ENCODE data around the gene FXYD5. TPM values are rescaled to one million over a fixed set of nuclear protein-coding genes. Genes with fewer than 3 reads are reported as not detected.

FXYD5 gene
- total and polyA plus RNA-seq, 2 donors (not counting 1 experiment from before 2014, with no cell fraction given) = 310 to 390 TPM

GRCh38 chr19:35140207-35140961 is 14.2 kb upstream of the FXYD5 start:
- peak; percentile 23 for DNase-seq
- peak overlapping the region; percentile 96 for H3K4me2 ChIP-seq (replicated peaks; ENCODE audit: low read depth, low read length, poor library complexity, severe bottlenecking)

More at GRCh38 chr19:35140207-35140961, 14.2 kb upstream of the FXYD5 start:
- H3K4me1 ChIP-seq (ENCODE audit: control insufficient read depth in 2 of 2, insufficient read depth in 2 of 2, low read length in 2 of 2) = peaks cover 25 to 59% of the 10 kb centered on the region in 2 donors
- H3K36me3 ChIP-seq (replicated peaks in 1 of 2; ENCODE audit: control extremely low read depth in 1 of 2, control insufficient read depth in 1 of 2, extremely low read depth in 1 of 2, insufficient read depth in 2 of 2, low read length in 1 of 2) = no peaks in the 10 kb centered on the region
- no peaks in the 10 kb centered on the region for H3K9me3 Mint-ChIP-seq (ENCODE audit: insufficient read depth)
- CTCF ChIA-PET = interaction anchor here (0.9 to 7.0 kb wide), 11 partner anchors 12 to 77 kb away, joined by 4 to 77 read pairs (median 7); partner anchors contain the start of gene FXYD5
- H3K27ac Mint-ChIP-seq = no peak overlapping the region
- no peak for TF ChIP-seq EZH2 (IDR thresholded peaks at IDR 0.05; ENCODE audit: borderline replicate concordance, insufficient read depth, low read depth, low read length, poor library complexity, severe bottlenecking)
- TF ChIP-seq, protein P1, sequence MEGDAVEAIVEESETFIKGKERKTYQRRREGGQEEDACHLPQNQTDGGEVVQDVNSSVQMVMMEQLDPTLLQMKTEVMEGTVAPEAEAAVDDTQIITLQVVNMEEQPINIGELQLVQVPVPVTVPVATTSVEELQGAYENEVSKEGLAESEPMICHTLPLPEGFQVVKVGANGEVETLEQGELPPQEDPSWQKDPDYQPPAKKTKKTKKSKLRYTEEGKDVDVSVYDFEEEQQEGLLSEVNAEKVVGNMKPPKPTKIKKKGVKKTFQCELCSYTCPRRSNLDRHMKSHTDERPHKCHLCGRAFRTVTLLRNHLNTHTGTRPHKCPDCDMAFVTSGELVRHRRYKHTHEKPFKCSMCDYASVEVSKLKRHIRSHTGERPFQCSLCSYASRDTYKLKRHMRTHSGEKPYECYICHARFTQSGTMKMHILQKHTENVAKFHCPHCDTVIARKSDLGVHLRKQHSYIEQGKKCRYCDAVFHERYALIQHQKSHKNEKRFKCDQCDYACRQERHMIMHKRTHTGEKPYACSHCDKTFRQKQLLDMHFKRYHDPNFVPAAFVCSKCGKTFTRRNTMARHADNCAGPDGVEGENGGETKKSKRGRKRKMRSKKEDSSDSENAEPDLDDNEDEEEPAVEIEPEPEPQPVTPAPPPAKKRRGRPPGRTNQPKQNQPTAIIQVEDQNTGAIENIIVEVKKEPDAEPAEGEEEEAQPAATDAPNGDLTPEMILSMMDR (IDR thresholded peaks at IDR 0.05) = no peak
- no peaks in the 10 kb centered on the region for H3K79me2 ChIP-seq (ENCODE audit: control insufficient read depth, insufficient read depth, low read length)
- no peak for ATAC-seq (ENCODE audit: low read depth)
- H3K4me3 ChIP-seq (ENCODE audit: control extremely low read depth in 1 of 5, extremely low read depth in 1 of 5, insufficient read depth in 1 of 5, low read depth in 2 of 5, low read length in 4 of 5) = no peak overlapping the region
- H3K9ac ChIP-seq (ENCODE audit: low read length) = no peak overlapping the region
- POLR2A ChIA-PET = interaction anchor here (0.8 to 1.7 kb wide), 7 partner anchors 9 to 208 kb away, joined by 3 to 11 read pairs (median 4); partner anchors contain the start of genes FFAR1, FXYD5 and USF2
- peaks cover 52% of the 10 kb centered on the region for H3K4me1 Mint-ChIP-seq
- peaks cover 0 to 13% (median 3%) of the 10 kb centered on the region in 4 experiments for H3K27me3 ChIP-seq (replicated peaks in 1 of 4; ENCODE audit: control extremely low read depth in 1 of 4, control insufficient read depth in 3 of 4, insufficient read depth in 4 of 4, low read length in 3 of 4)
- peak overlapping the region; percentile 35 for H2AFZ ChIP-seq (ENCODE audit: insufficient read depth, low read depth, low read length, poor library complexity, severe bottlenecking)
- no peak overlapping the region for H3K27ac ChIP-seq (ENCODE audit: low read length in 2 of 2)
- 60% methylated on average over 12 of the region's 12 CpGs for WGBS (ENCODE audit: insufficient coverage)
- H3K4me3 Mint-ChIP-seq = peak overlapping the region; percentile 72
- intact Hi-C loops (cut with micrococcal nuclease) = loop anchor here (2.0 to 10.0 kb wide), 4 partner anchors 16 to 354 kb away; partner anchors contain the start of genes CD22, FXYD3 and KRTDAP
- H3K27me3 Mint-ChIP-seq = peaks cover 14% of the 10 kb centered on the region
- no peaks in the 10 kb centered on the region for H3K9me3 ChIP-seq (ENCODE audit: control extremely low read depth in 1 of 3, control insufficient read depth in 2 of 3, insufficient read depth in 1 of 3, low read length in 2 of 3)
- no peaks in the 10 kb centered on the region for H4K20me1 ChIP-seq (ENCODE audit: control insufficient read depth, insufficient read depth, low read length, poor library complexity, severe bottlenecking)

Measured in B cell (primary cell).